Activated CD4-positive, alpha-beta T cell treated with anti-CD3 and anti-CD28 coated beads, Interleukin-2, amount 50 U/mL, for 1 hour (primary cell): ENCODE measurements around the gene SURF4.
"Not testable (repeated sequence)": the region's sequence is repeated elsewhere in the genome, so short reads cannot be mapped to it uniquely, and the experiment has no call there.

Experiments
- DNase-seq: peaks from one replicate; pipeline ENCODE4 v3.0.0-alpha.2; 2020

The SURF4 gene

GRCh38 chr9:133396952-133397351 lies 21.1 kb upstream of the SURF4 start:
- no peak for DNase-seq

DNA sequence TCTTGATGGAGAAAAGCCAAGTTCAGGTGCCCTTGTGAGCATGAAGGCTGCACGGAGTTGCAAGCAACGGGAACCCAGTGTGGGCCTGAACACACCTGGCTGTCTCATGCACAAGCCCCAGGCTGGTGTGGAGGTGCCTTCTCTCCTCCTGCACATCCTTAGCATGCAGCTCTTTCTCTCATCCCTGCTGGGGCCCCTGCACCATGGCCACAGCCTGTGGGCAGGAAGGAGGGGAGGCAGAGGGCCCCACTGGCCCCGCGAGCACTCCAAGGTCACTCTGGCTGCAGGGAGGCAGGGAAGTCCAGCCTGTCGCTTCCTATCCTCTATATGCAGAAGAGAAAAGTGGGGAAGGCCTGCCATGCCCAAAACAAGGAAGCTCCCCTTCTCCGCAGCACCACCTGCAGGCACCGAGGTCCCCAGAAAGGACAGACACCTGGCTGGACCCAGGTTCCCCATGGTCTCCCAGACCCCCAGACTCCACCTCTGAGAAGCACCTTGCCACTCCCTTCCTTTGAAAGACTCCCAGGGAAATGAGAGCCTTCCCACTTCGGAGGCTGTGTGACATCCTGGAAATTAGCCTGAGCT lies 18.9 kb upstream of the SURF4 start:
- no peak for DNase-seq

GRCh38 chr9:133393399-133393798 lies 17.5 kb upstream of the SURF4 start:
- no peak for DNase-seq

DNA sequence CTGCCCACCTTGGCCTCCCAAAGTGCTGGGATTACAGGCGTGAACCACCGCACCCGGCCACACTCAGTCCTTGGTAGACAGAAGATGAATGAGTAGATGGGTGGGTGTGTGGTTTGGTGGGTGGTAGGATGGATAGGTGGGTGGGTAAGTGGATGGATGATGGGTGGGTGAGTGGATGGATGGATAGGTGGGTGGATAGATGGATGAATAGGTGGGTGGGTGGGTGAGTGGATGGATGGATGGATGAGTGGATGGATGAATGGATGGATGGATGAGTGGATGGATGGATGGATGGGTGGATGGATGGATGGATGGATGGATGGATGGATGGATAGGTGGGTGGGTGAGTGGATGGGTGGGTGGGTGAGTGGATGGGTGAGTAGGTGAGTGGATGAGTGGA lies 16.4 kb upstream of the SURF4 start:
- not testable (repeated sequence) for DNase-seq

DNA sequence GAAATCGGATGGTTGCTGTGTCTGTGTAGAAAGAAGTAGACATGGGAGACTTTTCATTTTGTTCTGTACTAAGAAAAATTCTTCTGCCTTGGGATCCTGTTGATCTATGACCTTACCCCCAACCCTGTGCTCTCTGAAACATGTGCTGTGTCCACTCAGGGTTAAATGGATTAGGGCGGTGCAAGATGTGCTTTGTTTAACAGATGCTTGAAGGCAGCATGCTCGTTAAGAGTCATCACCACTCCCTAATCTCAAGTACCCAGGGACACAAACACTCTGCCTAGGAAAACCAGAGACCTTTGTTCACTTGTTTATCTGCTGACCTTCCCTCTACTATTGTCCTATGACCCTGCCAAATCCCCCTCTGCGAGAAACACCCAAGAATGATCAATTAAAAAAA lies 15.6 kb upstream of the SURF4 start:
- DNase-seq: not testable (repeated sequence)

DNA sequence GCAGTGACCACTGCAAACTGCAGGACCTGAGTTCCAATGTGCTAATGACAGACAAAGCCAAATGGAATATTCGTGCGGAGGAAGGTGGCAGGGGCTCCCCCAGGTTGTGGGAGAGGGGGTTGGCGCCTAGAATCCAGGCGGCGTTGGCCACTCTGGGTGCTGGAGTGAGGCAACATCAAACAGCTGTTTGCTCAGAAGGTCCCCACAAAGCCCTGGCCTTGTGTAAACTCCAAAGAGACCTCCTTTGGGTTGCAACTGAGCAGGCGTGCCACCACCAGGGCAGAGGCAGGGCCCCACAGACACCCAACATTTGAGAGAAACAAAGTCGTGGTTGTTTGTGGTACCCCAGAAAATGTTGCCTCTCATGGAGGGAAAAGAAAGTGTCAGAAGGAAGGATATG lies 14.9 kb upstream of the SURF4 start:
- no peak for DNase-seq

DNA sequence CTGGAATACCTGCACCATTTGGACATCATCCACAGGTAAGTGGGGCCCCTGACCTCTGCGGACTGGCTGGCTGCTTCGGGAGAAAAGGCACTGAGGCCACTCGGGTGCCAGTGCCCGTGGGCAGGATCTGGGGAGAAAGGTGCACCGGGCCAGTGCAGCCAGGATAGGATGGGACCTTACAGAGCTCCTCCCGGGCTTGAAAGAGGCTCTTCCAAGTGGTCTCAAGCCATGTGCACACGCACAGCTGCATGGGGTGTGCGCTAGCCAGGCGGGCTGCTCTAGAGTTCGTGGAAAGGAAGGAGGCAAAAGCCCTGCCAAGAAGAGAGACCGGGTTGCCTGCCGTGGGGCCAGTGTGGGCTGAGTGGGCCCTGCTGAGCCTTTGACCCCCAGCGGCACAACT lies 13.7 kb upstream of the SURF4 start:
- no peak for DNase-seq

DNA sequence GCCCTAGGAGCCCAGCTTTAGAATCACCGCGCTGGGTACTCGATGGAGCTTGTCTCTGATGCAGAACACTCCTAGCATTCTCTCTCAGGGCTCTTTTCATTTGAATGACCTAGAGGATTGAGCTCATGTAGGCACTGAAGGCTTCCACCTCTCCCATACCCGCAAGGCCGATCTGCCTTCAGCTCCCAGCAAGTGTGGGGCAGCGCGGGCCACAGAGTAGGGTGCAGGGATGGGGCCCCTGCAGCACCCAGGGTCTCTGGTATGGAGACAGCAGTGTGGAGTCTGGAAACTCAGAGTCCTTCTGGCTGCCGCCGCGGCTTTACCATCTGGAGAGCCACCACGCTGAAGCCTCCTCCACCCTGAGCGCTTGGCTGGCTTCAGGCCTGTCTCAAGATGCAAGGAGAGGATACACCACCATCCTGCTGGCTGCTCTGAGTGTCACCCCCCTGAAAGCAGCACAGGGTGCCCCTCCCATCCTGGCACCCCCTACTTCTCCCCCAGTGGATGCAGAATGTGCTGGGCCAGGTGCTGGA lies 13.2 kb upstream of the SURF4 start:
- DNase-seq: no peak

DNA sequence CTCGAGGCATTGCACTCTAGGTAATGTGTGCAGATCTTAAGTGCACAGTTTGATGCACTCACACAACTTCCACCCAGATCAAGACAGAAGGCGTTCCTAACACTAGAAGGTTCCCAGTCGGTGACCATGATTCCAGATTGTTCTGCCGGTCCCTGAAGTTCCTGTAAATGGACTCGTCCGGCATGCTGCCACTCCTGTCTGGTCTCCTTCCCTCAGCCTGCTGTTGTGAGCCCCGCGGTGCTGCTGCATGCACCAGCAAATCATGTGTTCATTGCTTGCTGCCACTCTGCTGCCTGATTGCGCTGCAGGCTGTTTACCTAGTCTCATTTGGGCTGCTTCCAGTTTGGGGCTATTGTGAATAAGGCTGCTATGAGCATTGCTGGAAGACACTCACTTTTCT lies 11.8 kb upstream of the SURF4 start:
- no peak for DNase-seq

- DNase-seq: no peak
These were observed 10.5 kb upstream of the SURF4 start for GRCh38 chr9:133386338-133386737.

DNA sequence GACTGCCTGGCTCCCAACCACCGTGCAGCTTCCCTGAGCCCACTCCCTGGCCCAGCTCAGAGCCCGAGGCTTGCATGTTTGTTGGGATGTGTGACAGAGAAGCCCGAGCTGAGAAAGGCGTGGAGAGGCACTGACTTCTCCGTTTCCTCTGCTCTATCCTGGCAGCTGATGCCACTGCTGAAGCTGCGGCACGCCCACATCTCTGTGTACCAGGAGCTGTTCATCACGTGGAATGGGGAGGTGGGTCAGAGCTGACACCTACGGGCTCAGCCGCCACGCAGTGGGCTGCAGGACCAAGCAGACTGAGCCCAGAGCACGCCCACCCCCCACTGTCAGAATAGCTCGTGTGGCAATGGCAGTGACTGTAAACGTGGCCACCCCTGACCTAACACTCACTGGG lies 9.6 kb upstream of the SURF4 start:
- DNase-seq: no peak

GRCh38 chr9:133384736-133385321 lies 9.0 kb upstream of the SURF4 start:
- no peak for DNase-seq

- no peak for DNase-seq
These were observed 7.6 kb upstream of the SURF4 start for GRCh38 chr9:133383438-133383837.

GRCh38 chr9:133382507-133383141 lies 6.8 kb upstream of the SURF4 start:
- DNase-seq: no peak

DNA sequence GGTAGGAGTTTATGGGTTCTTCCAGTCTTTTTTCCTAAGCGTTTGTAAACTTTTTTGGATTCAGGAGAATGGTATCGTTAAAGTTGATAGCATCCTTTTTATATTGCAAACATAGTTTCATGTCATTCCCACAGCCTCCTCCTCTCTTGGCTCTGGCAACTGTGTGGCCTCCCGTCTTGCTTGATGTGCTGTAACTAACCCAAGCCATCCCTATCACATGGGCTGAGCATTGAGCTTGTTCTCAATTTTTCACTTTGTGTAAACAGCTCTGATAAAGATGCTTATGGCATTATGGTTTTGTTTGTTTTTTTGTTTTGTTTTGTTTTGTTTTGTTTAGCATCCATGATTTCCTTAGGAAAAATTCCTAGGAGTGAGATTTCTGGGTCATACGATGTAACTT lies 4.9 kb upstream of the SURF4 start:
- DNase-seq: no peak

DNA sequence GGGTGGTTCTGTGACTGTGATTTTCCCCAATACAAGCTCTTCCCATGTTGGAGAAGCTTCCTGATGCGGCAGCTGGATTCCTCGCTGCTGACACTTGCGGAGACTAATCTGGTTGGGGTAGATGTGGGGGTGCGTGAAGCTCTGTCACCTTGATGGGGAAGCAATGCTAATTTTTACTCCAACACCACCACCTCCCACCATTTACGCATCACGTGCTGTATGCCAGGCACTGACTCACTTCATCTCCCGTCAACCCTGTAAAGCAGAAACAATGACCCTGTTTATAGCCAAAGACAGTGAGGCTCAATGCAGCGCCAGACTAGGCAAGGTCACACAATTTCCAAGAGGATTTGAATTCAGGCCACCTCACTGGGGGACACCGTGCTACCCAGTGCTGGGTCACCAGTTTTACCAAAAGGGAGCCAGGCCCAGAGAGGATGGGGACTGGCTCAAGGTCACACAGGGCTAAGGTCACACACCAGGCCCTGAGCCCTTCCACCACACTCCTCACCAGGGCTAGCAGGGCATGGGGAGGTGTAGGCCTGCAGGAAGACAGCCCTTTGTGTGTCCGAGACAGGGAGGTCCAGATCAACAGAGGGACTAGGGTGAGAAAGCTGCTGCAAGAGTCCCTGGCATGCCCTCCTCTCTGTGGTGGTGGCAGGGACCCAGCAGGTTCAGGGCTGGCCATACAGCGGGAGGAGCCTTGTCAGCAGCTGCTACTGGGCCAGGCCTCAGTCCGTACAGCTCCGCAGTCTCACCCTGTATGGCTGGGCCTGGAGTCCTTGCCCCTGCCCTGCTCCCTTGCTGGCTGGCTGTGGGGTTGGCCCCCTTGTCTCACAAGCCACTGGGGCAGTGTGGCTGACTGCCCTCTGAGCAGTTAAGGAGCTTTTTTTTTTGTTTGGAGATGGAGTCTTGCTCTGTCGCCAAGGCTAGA lies 3.6 kb upstream of the SURF4 start:
- DNase-seq: no peak

- DNase-seq: no peak
These were observed 2.6 kb upstream of the SURF4 start for GRCh38 chr9:133378408-133378962.

- no peak for DNase-seq
These were observed 1.9 kb upstream of the SURF4 start for GRCh38 chr9:133377721-133378216.

- DNase-seq: not testable (repeated sequence)
These were observed 1.4 kb upstream of the SURF4 start for GRCh38 chr9:133377280-133377679.

DNA sequence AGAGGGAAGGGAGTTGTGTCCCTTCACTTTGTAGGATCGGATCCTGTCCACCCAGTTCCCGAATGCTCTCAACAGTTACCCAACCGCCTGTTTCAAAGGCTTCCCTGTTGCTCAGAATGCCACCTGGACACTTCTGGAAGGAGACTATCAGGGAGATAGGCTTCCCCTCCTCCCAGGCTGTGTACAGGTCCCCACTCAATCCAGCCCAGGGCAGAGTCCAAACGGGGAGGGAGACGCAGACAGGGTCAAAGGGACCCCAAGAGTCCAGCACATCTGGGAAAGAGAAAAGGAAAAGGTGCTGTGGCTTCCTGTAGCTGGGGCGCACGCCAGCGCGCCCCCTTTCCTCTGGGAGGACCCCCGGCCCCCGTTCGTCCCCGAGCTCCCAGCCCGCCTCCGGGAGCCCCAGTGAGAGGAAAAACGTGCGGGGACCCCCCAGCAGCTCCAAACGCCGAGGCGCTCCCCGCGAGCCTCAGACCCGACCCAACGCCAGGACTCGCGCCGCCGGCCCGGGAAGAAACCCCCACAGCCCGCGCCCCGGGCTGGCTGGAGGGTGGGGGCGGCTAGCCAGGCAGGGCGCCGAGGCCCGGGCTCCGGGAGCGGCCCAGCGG lies 640 bp downstream of the SURF4 start:
- no peak for DNase-seq

- DNase-seq: no peak
These were observed 1.2 kb downstream of the SURF4 start for GRCh38 chr9:133374612-133375115.

DNA sequence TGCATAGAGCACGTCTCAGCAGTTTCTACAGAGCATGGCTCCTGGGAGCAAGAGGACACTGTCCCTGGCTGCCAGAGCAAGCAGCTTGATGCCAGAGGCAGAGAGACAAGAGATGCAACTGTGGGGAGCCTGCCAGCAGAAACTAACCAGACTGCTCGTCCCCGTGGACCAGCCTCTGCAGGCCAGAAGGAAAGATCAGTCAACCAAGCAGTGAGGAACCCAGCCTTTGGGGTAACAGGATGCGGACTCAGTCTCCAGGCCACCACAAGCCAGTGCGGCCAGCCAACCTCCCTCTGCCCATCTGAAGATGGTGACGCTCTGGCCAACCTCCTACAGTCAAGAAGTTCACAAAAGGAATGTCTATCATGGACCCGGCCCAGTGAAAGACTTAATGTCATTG lies 3.7 kb downstream of the SURF4 start:
- no peak for DNase-seq
